ENCODE results near the gene PITPNC1.
"Not testable (repeated sequence)": the region's sequence is repeated elsewhere in the genome, so short reads cannot be mapped to it uniquely, and the experiment has no call there.

The PITPNC1 gene

GRCh38 chr17:67633751-67634211 is 256.7 kb downstream of the PITPNC1 start:
- DNase-seq: no peak

GRCh38 chr17:67635681-67636080 is 258.6 kb downstream of the PITPNC1 start:
- DNase-seq: no peak

GRCh38 chr17:67636312-67636711 is 259.2 kb downstream of the PITPNC1 start:
- no peak for DNase-seq

- no peak for DNase-seq
These were observed 259.9 kb downstream of the PITPNC1 start for GRCh38 chr17:67636834-67637520.

GRCh38 chr17:67637901-67638641 is 261.0 kb downstream of the PITPNC1 start:
- DNase-seq: no peak

- DNase-seq: no peak
These were observed 261.8 kb downstream of the PITPNC1 start for GRCh38 chr17:67638871-67639270.

GRCh38 chr17:67639555-67639954 is 262.5 kb downstream of the PITPNC1 start:
- peak; percentile 13 for DNase-seq

- DNase-seq: no peak
These were observed 262.9 kb downstream of the PITPNC1 start for GRCh38 chr17:67639979-67640378.

- DNase-seq: no peak
These were observed 265.4 kb downstream of the PITPNC1 start for GRCh38 chr17:67642488-67642887.

- no peak for DNase-seq
These were observed 267.0 kb downstream of the PITPNC1 start for GRCh38 chr17:67644061-67644460.

- DNase-seq: not testable (repeated sequence)
These were observed 268.1 kb downstream of the PITPNC1 start for GRCh38 chr17:67645195-67645594.

GRCh38 chr17:67646472-67646871 is 269.4 kb downstream of the PITPNC1 start:
- DNase-seq: no peak

- no peak for DNase-seq
These were observed 270.4 kb downstream of the PITPNC1 start for GRCh38 chr17:67647482-67647881.

- no peak for DNase-seq
These were observed 271.2 kb downstream of the PITPNC1 start for GRCh38 chr17:67648032-67648905.

- not testable (repeated sequence) for DNase-seq
These were observed 271.8 kb downstream of the PITPNC1 start for GRCh38 chr17:67648906-67649295.

- no peak for DNase-seq
These were observed 272.8 kb downstream of the PITPNC1 start for GRCh38 chr17:67649891-67650290.

- not testable (repeated sequence) for DNase-seq
These were observed 274.1 kb downstream of the PITPNC1 start for GRCh38 chr17:67651218-67651579.

GRCh38 chr17:67652433-67652832 is 275.4 kb downstream of the PITPNC1 start:
- DNase-seq: no peak

GRCh38 chr17:67655478-67656148 is 278.5 kb downstream of the PITPNC1 start:
- DNase-seq: no peak

GRCh38 chr17:67656494-67657203 is 279.6 kb downstream of the PITPNC1 start:
- no peak for DNase-seq

- no peak for DNase-seq
These were observed 280.5 kb downstream of the PITPNC1 start for GRCh38 chr17:67657596-67657995.

GRCh38 chr17:67658265-67658664 is 281.2 kb downstream of the PITPNC1 start:
- no peak for DNase-seq

All from SHP77 treated with DMSO at 0.1 percent for 48 hours (cell line).